ENCODE data around the gene FAM13C.

GRCh38 chr10:59342723-59343122 lies 19.6 kb downstream of the FAM13C start:
- TF ChIP-seq ATF1 (CRISPR knock-in tag; IDR thresholded peaks at IDR 0.05) (no peak), ZSCAN29 (CRISPR knock-in tag; conservative IDR thresholded peaks at IDR 0.05) (no peak), POLR2AphosphoS5 (IDR thresholded peaks at IDR 0.05; ENCODE audit: low read depth, low read length) (no peak), MAFG (CRISPR knock-in tag; IDR thresholded peaks at IDR 0.05) (no peak), ZNF558 (CRISPR knock-in tag; IDR thresholded peaks at IDR 0.05; ENCODE audit: borderline replicate concordance) (no peak), CHD4 (IDR thresholded peaks at IDR 0.05; ENCODE audit: borderline replicate concordance, low read length) (no peak), RORA (CRISPR knock-in tag; IDR thresholded peaks at IDR 0.05) (no peak), TCF7L2 (IDR thresholded peaks at IDR 0.05; ENCODE audit: low read depth, low read length) (no peak), ZNF3 (CRISPR knock-in tag; IDR thresholded peaks at IDR 0.05) (no peak), CTCF (CRISPR knock-in tag; IDR thresholded peaks at IDR 0.05) (no peak), PHF21A (CRISPR knock-in tag; IDR thresholded peaks at IDR 0.05) (no peak), ZNF713 (CRISPR knock-in tag; IDR thresholded peaks at IDR 0.05) (no peak), NR2F2 (IDR thresholded peaks at IDR 0.05; ENCODE audit: borderline replicate concordance, low read depth) (no peak), ZKSCAN1 (IDR thresholded peaks at IDR 0.05; ENCODE audit: low read length) (no peak)

Measured in HepG2 (cell line).